ENCODE data around the gene U2AF1. TPM values are rescaled to one million over a fixed set of nuclear protein-coding genes. Genes with fewer than 3 reads are reported as not detected.
"Not testable (repeated sequence)": the region's sequence is repeated elsewhere in the genome, so short reads cannot be mapped to it uniquely, and the experiment has no call there.

U2AF1 gene
- total RNA-seq, 1 experiment from 2014 or later: 27.1 TPM

DNA sequence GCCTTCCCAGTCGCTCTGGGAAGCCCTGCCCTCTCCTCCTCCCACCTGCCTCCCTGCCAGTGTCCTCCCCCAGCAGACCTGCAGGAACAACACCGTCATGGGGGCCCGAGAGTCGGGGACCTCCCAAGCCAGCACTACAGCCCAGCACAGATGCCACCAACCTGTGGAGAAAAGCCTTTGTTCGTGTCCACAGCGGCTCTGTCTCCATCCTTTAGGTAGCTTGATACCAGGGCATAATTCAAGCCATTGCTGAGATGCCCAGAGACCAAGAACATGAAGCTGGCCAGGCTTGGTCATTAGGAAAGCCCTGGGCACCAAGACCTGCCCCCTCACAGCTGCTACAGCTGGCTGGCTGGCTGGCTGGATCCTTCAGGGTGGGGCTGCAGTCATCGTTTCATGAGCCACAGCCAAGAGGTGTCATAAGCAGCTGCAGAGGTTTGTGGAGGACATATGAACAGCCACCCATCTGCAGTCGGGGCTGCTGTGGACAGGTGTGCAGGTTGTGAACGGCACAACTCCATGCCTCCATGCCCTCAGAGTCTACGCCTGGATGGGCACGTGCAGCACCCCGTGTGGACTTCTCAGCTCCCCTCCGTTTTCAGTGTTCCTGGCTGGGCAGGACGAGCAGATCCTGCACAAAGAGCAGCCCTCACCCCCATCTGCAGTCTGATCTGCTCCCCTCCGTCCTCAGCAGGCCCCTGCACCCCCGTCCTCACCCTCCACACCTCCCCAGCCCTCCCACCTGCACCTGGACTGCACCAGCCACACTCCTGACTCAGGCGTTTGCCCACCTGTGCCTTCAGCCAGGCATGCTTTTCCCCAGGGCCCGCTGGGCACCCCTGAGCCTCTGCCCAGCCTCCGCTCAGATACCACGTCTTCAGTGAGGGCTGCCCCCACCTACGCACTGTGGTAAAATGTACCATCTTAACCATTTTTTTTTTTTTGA lies 61.2 kb downstream of the U2AF1 start:
- in situ Hi-C loops (cut with HindIII; ENCODE audit: low pct_unique_long_range_greater_than_20kb, low sequenced_read_pairs): not testable (repeated sequence)

GRCh38 chr21:43045165-43045875 lies 62.0 kb downstream of the U2AF1 start:
- in situ Hi-C loops (cut with HindIII; ENCODE audit: low pct_unique_long_range_greater_than_20kb, low sequenced_read_pairs); DNase-seq (ENCODE audit: low read depth, low spot score): not testable (repeated sequence)

More for the DNA sequence above, 61.2 kb downstream of the U2AF1 start:
- DNase-seq (ENCODE audit: low read depth, low spot score): not testable (repeated sequence)

- in situ Hi-C loops (cut with HindIII; ENCODE audit: low pct_unique_long_range_greater_than_20kb, low sequenced_read_pairs); DNase-seq (ENCODE audit: low read depth, low spot score): not testable (repeated sequence)
These were observed 62.8 kb downstream of the U2AF1 start for GRCh38 chr21:43044547-43044946.

- DNase-seq (ENCODE audit: low read depth, low spot score); in situ Hi-C loops (cut with HindIII; ENCODE audit: low pct_unique_long_range_greater_than_20kb, low sequenced_read_pairs): not testable (repeated sequence)
These were observed 64.1 kb downstream of the U2AF1 start for GRCh38 chr21:43043291-43043690.

Other genes starting within 250 kb of the U2AF1 start
- 11.3 and 13.2 TPM in 2 replicates for gene WDR4, start 228.0 kb downstream of the U2AF1 start, total RNA-seq (2014; rRNA removed; shearing (Covaris generic))
- 44.5 and 45.8 TPM in 2 replicates for gene NDUFV3, start 214.3 kb downstream of the U2AF1 start, total RNA-seq (2014; rRNA removed; shearing (Covaris generic))
- gene ERVH48-1, start 181.9 kb downstream of the U2AF1 start, total RNA-seq (2014; rRNA removed; shearing (Covaris generic)): not detected in 2 replicates
- gene PKNOX1, start 133.0 kb downstream of the U2AF1 start, total RNA-seq (2014; rRNA removed; shearing (Covaris generic)): 18.5 and 21.2 TPM in 2 replicates
- 28.4 and 30.3 TPM in 2 replicates for gene CBS, start 31.7 kb downstream of the U2AF1 start, total RNA-seq (2014; rRNA removed; shearing (Covaris generic))
- gene CRYAA, start 61.4 kb upstream of the U2AF1 start, total RNA-seq (2014; rRNA removed; shearing (Covaris generic)): not detected in 2 replicates

Measured in SK-MEL-5 (cell line).